ENCODE results near the gene RABL6.
"Not testable (repeated sequence)": the region's sequence is repeated elsewhere in the genome, so short reads cannot be mapped to it uniquely, and the experiment has no call there.

The RABL6 gene

DNA sequence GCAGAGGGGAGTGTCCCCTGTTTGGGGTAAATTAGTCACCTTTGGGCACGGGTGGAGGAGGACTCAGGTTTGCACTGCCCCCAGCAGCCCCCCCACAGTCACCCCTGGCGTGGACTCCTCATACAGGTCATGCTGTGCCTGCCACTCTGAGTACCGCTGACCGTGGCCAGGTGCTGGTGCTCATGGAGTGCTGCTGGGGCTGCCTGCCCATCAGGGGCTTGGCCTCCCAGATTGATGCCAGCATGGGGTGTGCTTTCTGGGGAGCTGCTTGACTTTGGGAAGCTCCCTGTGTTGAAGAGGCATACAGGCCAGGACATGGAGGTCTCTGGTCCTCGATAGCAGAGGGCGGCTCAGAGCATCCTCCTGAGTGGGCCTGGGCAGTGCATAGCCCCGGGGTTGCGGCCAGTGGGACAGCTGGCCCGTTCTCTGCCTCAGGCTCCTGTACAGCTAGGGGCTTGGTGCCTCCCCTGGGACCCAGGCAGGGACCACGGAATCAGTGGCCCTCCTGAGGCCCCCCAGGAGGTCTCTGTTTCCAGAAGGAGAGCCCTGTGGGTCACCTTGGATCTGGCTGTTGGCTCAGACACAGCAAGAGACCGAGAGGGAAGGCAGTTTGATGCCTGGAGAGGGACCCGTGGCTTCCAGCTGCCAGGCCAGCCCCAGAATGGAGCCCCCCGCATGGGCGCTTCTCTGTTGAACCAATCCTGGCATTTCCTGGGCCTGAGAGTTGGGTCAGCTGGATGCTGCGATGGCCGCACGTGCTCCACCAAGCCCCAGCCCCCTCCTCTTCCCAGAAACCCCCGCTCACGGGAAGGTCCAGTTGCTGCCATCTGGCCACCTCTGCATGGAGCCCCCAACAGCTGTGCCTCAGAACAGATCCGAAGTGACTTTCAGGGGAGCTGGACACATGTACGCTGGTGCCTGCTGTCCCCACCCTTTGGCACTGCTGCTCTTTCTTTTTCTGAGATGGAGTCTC is 28.5 kb downstream of the RABL6 start:
- Histone ChIP-seq H3K4me1 (ENCODE audit: control insufficient read depth, insufficient read depth, low read length) (no peaks in the 10 kb centered on the region), H3K9ac (ENCODE audit: low read length) (no peak overlapping the region), H3K4me3 (ENCODE audit: low read length) (no peak overlapping the region), H3K27me3 (replicated peaks; ENCODE audit: control insufficient read depth, insufficient read depth, low read length) (no peaks in the 10 kb centered on the region), H3K9me3 (ENCODE audit: control insufficient read depth, low read length) (no peaks in the 10 kb centered on the region), H3K36me3 (ENCODE audit: control insufficient read depth, insufficient read depth, low read length, severe bottlenecking) (peaks cover 30% of the 10 kb centered on the region)
- no peak for DNase-seq (ENCODE audit: low read depth)

DNA sequence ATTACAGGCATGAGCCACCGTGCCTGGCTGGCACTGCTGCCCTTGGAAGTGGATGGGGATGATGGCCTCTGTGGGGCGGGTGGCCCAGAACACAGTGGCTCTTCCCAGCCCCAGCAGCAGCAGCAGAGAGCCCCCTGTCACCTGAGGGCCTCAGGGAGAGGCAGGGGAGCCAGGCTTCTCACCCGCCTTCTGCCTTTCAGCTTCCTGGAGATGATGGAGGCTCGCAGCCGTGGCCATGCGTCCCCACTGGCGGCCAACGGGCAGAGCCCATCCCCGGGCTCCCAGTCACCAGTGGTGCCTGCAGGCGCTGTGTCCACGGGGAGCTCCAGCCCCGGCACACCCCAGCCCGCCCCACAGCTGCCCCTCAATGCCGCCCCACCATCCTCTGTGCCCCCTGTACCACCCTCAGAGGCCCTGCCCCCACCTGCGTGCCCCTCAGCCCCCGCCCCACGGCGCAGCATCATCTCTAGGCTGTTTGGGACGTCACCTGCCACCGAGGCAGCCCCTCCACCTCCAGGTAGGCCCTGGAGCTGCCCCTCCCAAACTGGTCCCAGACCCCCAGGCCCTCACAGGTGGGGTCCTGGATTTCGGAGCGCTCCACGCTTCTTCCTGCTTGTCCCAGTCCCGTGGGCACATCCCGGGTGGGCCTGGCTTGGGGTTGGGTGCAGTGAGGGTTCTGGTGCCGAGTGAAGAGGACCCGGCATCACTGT is 29.6 kb downstream of the RABL6 start:
- H3K4me1 ChIP-seq (ENCODE audit: control insufficient read depth, insufficient read depth, low read length) = peaks cover 8% of the 10 kb centered on the region
- no peak overlapping the region for H3K9ac ChIP-seq (ENCODE audit: low read length)
- no peaks in the 10 kb centered on the region for H3K27me3 ChIP-seq (replicated peaks; ENCODE audit: control insufficient read depth, insufficient read depth, low read length)
- peaks cover 19% of the 10 kb centered on the region for H3K36me3 ChIP-seq (ENCODE audit: control insufficient read depth, insufficient read depth, low read length, severe bottlenecking)
- no peaks in the 10 kb centered on the region for H3K9me3 ChIP-seq (ENCODE audit: control insufficient read depth, low read length)
- no peak overlapping the region for H3K4me3 ChIP-seq (ENCODE audit: low read length)
- no peak for DNase-seq (ENCODE audit: low read depth)

DNA sequence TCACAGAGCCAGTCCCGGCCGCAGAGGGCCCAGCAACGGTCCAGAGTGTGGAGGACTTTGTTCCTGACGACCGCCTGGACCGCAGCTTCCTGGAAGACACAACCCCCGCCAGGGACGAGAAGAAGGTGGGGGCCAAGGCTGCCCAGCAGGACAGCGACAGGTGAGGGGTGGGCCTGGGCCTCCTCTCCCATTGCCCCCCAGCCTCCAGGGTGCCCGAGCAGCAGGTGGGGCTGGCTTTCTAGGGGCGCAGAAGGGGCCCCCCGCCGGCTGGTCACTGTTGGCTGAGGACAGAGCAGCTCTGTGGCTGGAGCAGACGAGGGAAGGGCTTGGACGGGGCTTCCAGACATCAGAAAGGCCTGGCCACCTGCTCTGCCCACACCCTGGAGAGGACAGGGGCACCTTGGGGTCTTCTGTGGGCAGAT is 30.1 kb downstream of the RABL6 start:
- not testable (repeated sequence) for H3K27me3 ChIP-seq (replicated peaks; ENCODE audit: control insufficient read depth, insufficient read depth, low read length); DNase-seq (ENCODE audit: low read depth); H3K4me3 ChIP-seq (ENCODE audit: low read length); H3K9me3 ChIP-seq (ENCODE audit: control insufficient read depth, low read length); H3K9ac ChIP-seq (ENCODE audit: low read length); H3K4me1 ChIP-seq (ENCODE audit: control insufficient read depth, insufficient read depth, low read length)
- peaks cover 15% of the 10 kb centered on the region for H3K36me3 ChIP-seq (ENCODE audit: control insufficient read depth, insufficient read depth, low read length, severe bottlenecking)

DNA sequence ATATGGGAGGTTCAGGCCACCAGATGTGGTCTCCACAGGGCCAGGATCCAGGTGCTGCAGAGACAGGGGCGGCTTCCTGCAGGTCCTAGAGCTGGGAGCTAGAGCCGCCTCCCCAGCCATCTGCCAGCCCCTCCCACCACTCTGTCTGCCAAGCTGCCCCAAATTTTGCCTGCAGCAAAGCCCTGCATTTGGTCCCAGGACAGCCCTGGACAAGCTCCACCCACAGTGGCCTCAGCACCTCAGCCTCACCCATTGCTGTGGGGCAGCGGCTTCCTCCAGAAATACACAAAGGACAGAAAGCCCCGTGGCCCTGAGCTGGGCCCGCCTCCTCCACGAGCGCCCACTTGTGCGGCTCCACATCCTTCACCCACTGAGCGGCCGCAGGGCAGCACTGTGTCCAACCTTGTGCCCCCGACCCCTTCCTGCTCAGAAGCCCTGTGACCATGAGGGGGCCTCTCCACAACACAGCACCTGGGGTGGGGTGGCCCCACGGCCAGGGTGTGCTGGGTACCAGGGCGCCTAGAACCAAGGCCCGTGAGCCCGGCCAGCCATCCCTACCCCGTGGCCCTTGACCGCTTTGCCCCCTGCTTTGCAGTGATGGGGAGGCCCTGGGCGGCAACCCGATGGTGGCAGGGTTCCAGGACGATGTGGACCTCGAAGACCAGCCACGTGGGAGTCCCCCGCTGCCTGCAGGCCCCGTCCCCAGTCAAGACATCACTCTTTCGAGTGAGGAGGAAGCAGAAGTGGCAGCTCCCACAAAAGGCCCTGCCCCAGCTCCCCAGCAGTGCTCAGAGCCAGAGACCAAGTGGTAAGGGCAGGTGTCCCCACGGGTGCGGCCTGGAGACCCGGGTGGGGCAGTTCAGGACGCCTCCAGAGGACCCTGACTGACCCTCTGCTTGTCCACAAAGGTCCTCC is 30.8 kb downstream of the RABL6 start:
- H3K4me1 ChIP-seq (ENCODE audit: control insufficient read depth, insufficient read depth, low read length) = peaks cover 8% of the 10 kb centered on the region
- DNase-seq (ENCODE audit: low read depth) = no peak
- no peak overlapping the region for H3K4me3 ChIP-seq (ENCODE audit: low read length)
- no peaks in the 10 kb centered on the region for H3K9me3 ChIP-seq (ENCODE audit: control insufficient read depth, low read length)
- H3K36me3 ChIP-seq (ENCODE audit: control insufficient read depth, insufficient read depth, low read length, severe bottlenecking) = peaks cover 15% of the 10 kb centered on the region
- no peak overlapping the region for H3K9ac ChIP-seq (ENCODE audit: low read length)
- H3K27me3 ChIP-seq (replicated peaks; ENCODE audit: control insufficient read depth, insufficient read depth, low read length) = no peaks in the 10 kb centered on the region

DNA sequence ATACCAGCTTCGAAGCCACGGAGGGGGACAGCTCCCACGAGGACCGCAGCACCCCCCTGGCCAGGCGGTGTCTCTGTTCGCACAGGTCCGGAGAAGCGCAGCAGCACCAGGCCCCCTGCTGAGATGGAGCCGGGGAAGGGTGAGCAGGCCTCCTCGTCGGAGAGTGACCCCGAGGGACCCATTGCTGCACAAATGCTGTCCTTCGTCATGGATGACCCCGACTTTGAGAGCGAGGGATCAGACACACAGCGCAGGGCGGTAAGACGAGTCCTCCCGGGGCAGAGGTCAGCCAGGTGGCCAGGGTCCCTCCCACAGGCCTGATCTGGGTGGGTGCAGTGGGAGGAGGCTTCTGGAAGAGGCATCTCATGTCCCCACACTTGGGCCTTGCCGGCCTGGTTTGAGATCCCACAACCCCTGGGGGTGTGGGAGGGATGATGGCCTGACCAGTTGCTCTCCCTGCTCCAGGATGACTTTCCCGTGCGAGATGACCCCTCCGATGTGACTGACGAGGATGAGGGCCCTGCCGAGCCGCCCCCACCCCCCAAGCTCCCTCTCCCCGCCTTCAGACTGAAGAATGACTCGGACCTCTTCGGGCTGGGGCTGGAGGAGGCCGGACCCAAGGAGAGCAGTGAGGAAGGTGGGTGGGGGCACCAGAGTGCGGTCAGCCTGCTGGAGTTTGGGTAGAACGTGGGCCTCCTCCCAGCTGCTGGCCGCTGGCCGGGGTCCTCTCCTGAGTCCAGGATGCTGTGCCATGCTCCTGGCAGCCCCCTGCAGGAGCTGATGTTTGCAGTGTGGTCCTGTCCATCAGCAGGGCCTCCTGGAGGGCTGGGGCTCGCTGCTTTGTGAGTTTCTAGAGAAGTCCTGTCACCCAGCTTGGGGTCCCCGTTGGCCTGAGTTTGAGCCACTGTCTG is 31.7 kb downstream of the RABL6 start:
- no peaks in the 10 kb centered on the region for H3K27me3 ChIP-seq (replicated peaks; ENCODE audit: control insufficient read depth, insufficient read depth, low read length)
- H3K9me3 ChIP-seq (ENCODE audit: control insufficient read depth, low read length) = no peaks in the 10 kb centered on the region
- H3K4me3 ChIP-seq (ENCODE audit: low read length) = no peak overlapping the region
- H3K9ac ChIP-seq (ENCODE audit: low read length) = no peak overlapping the region
- DNase-seq (ENCODE audit: low read depth) = no peak
- H3K4me1 ChIP-seq (ENCODE audit: control insufficient read depth, insufficient read depth, low read length) = peaks cover 8% of the 10 kb centered on the region
- H3K36me3 ChIP-seq (ENCODE audit: control insufficient read depth, insufficient read depth, low read length, severe bottlenecking) = peaks cover 15% of the 10 kb centered on the region

DNA sequence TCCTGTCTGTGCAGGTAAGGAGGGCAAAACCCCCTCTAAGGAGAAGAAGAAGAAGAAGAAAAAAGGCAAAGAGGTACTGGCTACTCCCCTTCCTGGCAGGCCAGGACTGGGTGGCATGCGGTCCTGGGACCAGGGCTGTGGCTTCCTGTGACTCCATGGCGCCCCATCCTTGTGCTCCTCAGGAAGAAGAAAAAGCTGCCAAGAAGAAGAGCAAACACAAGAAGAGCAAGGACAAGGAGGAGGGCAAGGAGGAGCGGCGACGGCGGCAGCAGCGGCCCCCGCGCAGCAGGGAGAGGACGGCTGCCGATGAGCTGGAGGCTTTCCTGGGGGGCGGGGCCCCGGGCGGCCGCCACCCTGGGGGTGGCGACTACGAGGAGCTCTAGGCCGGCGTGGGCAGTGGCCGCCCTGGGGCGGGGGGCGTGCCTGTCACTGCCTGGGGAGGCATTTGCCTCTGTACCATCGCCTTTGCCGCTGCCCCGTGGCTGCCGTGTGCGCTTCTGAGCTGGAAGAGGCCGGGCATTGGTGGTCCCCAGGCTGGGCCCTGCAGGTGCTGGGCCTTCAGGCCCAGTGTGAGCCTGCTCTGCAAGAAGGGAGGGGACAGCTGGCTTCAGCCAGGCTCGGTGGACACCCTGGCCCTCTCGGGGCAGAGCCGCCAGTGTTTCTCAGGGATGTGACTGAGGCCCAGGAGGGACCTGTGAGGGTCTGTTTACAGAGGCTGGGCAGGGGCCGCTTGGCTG is 32.6 kb downstream of the RABL6 start:
- no peaks in the 10 kb centered on the region for H3K27me3 ChIP-seq (replicated peaks; ENCODE audit: control insufficient read depth, insufficient read depth, low read length)
- H3K4me1 ChIP-seq (ENCODE audit: control insufficient read depth, insufficient read depth, low read length) = peaks cover 8% of the 10 kb centered on the region
- no peak overlapping the region for H3K9ac ChIP-seq (ENCODE audit: low read length)
- H3K36me3 ChIP-seq (ENCODE audit: control insufficient read depth, insufficient read depth, low read length, severe bottlenecking) = peaks cover 15% of the 10 kb centered on the region
- no peak overlapping the region for H3K4me3 ChIP-seq (ENCODE audit: low read length)
- no peak for DNase-seq (ENCODE audit: low read depth)
- no peaks in the 10 kb centered on the region for H3K9me3 ChIP-seq (ENCODE audit: control insufficient read depth, low read length)

DNA sequence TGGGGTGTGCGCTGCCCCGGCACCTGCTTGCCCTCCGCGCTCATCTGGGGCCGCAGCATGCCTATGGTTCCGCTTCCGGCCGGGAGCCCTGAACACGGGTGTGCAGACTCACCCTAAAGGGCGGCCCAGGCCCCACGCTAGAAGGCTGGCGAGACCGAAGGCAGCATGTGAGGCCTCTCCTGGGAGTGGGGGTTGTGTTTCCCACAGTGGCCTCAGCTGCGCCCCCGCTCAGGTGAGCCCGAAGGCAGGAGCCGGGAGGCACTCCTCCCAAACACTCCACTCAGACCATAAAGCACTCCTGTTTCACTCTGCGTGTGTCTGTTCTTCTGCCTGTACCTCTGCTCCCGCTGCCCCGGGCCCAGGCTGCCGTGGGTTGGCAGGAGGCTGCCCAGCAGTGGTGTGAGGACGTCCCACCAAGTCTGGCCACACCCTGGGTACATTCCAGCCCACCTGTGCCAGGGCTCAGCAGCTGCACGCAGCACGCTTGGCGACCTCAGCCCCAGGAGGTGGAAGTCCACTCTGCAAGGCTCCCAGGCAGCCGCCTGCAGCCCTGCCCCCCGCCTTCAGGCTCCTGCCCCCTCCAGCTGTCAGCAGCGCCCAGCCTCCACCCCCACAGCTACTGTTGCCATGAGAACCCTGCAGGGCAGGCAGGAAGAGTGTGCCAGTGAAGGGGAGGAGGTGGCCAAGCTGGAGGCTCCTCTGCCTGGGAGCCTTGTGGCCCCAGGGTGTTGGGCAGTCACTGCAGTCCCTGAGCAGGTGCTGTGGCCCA is 33.3 kb downstream of the RABL6 start:
- no peak overlapping the region for H3K4me3 ChIP-seq (ENCODE audit: low read length)
- H3K9ac ChIP-seq (ENCODE audit: low read length) = no peak overlapping the region
- peaks cover 15% of the 10 kb centered on the region for H3K36me3 ChIP-seq (ENCODE audit: control insufficient read depth, insufficient read depth, low read length, severe bottlenecking)
- peaks cover 8% of the 10 kb centered on the region for H3K4me1 ChIP-seq (ENCODE audit: control insufficient read depth, insufficient read depth, low read length)
- H3K9me3 ChIP-seq (ENCODE audit: control insufficient read depth, low read length) = no peaks in the 10 kb centered on the region
- peak; percentile 42 for DNase-seq (ENCODE audit: low read depth)
- no peaks in the 10 kb centered on the region for H3K27me3 ChIP-seq (replicated peaks; ENCODE audit: control insufficient read depth, insufficient read depth, low read length)

DNA sequence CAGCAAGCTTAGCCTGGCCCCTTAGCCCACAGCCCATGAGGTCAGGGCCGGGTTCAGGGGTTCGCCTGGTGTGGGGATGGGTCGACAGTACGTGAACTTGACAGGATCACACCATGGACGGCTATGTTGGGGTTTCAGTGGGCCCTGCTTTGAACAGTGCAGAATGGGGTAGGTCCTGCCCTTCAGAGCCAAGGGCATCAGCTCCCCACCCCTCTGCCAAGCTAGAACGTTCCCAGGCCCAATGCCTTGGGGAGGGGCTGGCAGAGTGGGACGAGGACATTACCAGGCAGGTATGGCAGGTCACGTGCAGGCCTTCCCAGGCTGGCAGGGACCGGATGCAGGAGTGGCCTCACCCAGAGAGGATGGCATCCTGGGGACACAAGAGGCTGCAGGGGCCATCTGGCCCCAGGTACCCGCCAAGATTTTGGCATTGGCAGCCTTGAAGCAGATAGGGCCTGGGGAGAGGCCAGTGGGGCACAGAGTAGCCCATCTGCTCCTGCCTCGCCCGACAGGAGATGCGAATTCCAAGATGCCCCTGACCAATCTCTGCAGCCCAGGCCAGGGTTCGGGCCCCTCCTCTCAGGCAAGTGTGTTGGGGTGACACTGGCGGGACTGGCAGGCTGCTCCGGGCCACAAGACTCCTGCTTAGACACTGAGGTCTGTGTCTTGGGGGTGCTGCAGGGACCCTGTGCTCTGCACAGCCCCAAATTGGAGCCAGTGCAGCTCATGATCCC is 34.1 kb downstream of the RABL6 start:
- not testable (repeated sequence) for H3K27me3 ChIP-seq (replicated peaks; ENCODE audit: control insufficient read depth, insufficient read depth, low read length); H3K9me3 ChIP-seq (ENCODE audit: control insufficient read depth, low read length); H3K4me1 ChIP-seq (ENCODE audit: control insufficient read depth, insufficient read depth, low read length); DNase-seq (ENCODE audit: low read depth); H3K9ac ChIP-seq (ENCODE audit: low read length); H3K4me3 ChIP-seq (ENCODE audit: low read length)
- peaks cover 15% of the 10 kb centered on the region for H3K36me3 ChIP-seq (ENCODE audit: control insufficient read depth, insufficient read depth, low read length, severe bottlenecking)

DNA sequence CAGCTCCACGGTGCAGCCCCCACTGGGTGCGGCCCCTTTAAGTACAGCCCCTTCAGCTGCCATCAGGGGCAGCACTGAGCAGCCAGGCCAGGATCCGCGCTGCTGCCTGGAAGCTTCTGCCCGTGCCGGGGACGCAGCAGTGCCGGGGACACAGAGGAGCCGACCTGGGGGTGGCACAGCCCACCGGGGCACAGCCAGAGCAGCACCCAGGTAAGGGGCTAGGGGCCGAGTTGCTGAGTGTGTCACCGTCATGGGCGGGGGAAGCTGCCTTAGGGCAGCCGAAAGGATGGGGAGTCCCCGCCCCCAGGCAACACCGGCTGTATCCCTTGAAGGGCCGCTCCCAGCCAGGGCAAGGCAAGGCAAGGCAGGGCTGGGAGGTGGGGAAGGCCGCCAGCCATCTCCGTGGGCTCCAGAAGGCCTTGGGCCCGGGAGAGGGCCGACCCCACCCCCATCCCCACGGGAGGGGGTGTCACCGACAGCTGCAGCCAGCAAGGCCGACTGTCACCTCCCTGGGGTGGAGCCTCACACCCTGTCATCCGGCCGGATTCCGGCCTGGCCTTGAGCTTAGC is 34.7 kb downstream of the RABL6 start, which contains the start of gene AJM1:
TSS of gene AJM1 (plus strand) at position 99 of the 569 bp plus-strand sequence. CDS start 1,937 bp downstream, outside the sequence.
- not testable (repeated sequence) for H3K9me3 ChIP-seq (ENCODE audit: control insufficient read depth, low read length); H3K27me3 ChIP-seq (replicated peaks; ENCODE audit: control insufficient read depth, insufficient read depth, low read length); H3K4me1 ChIP-seq (ENCODE audit: control insufficient read depth, insufficient read depth, low read length)
- peak within 1 kb of the TSS; percentile 58 for H3K9ac ChIP-seq (ENCODE audit: low read length)
- DNase-seq (ENCODE audit: low read depth) = peak; percentile 86
- H3K4me3 ChIP-seq (ENCODE audit: low read length) = peak within 1 kb of the TSS; percentile 74
- peaks cover 15% of the 10 kb centered on the region for H3K36me3 ChIP-seq (ENCODE audit: control insufficient read depth, insufficient read depth, low read length, severe bottlenecking)
